GM10266 (cell line): Measurements from ENCODE around the gene CPT2.

Experiments used
- DNase-seq: peaks from one replicate; pipeline ENCODE4 v3.0.0; 2012; ENCODE audit errors: extremely low spot score
- CTCF ChIP-seq: IDR thresholded peaks from 2 replicates; pipeline ENCODE4 v1.5.1; 2012; ENCODE audit warnings: mild to moderate bottlenecking, low read depth; ENCODE audit not compliant: control insufficient read depth, insufficient read depth; ENCODE audit errors: missing control alignments

Gene CPT2

GRCh38 chr1:53241828-53242227 is 45.2 kb downstream of the CPT2 start:
- no peak for TF ChIP-seq CTCF

GRCh38 chr1:53242381-53242780 is 45.8 kb downstream of the CPT2 start:
- no peak for DNase-seq
- TF ChIP-seq CTCF, result no peak

More at GRCh38 chr1:53241828-53242227, 45.2 kb downstream of the CPT2 start:
- no peak for DNase-seq

- no peak for TF ChIP-seq CTCF
- DNase-seq, result no peak
Measured at GRCh38 chr1:53244141-53244540, 47.5 kb downstream of the CPT2 start.

GRCh38 chr1:53246261-53247134 is 49.9 kb downstream of the CPT2 start:
- no peak for TF ChIP-seq CTCF
- no peak for DNase-seq

GRCh38 chr1:53249706-53250105 is 53.1 kb downstream of the CPT2 start:
- TF ChIP-seq CTCF, result no peak
- no peak for DNase-seq

GRCh38 chr1:53250325-53250724 is 53.7 kb downstream of the CPT2 start:
- TF ChIP-seq CTCF, result no peak
- no peak for DNase-seq

- TF ChIP-seq CTCF, result no peak
- no peak for DNase-seq
Measured at GRCh38 chr1:53254011-53254640, 57.5 kb downstream of the CPT2 start.
